ENCODE measurements around the gene ZEB2. TPM values are rescaled to one million over a fixed set of nuclear protein-coding genes. Genes with fewer than 3 reads are reported as not detected.

The ZEB2 gene
- total and polyA plus RNA-seq, 8 donors = 10.7 to 161 (median 43.1) TPM

- Histone ChIP-seq H3K4me3 (no peak overlapping the region), H3K27ac (peak overlapping the region in 2 of 5 donors; percentile 43 to 46), H3K4me1 (no peaks in the 10 kb centered on the region), H3K36me3 (no peaks in the 10 kb centered on the region), H3K9me3 (no peaks in the 10 kb centered on the region), H3K27me3 (no peaks in the 10 kb centered on the region)
- TF ChIP-seq EP300 (IDR thresholded peaks at IDR 0.05) (no peak), CTCF (IDR thresholded peaks at IDR 0.05) (no peak), POLR2AphosphoS5 (IDR thresholded peaks at IDR 0.05) (no peak), POLR2A (IDR thresholded peaks at IDR 0.05) (no peak)
- DNase-seq = peak in 1 of 2 donors; percentile 23
- 76 to 78% (median 77%) methylated on average over 4 of the region's 4 CpGs for WGBS, 5 donors
- intact Hi-C loops (cut with DNase I; ENCODE audit: low total_unique reads) = no loop called here
Observed at GRCh38 chr2:144358979-144359541, 160.9 kb downstream of the ZEB2 start.

- H3K27me3 ChIP-seq = no peaks in the 10 kb centered on the region
- intact Hi-C loops (cut with DNase I; ENCODE audit: low total_unique reads) = no loop called here
- H3K9me3 ChIP-seq = no peaks in the 10 kb centered on the region
- WGBS, 5 donors = 72 to 83% (median 80%) methylated on average over 3 of the region's 3 CpGs
- TF ChIP-seq CTCF (IDR thresholded peaks at IDR 0.05) (no peak), EP300 (IDR thresholded peaks at IDR 0.05) (no peak), POLR2A (IDR thresholded peaks at IDR 0.05) (no peak), POLR2AphosphoS5 (IDR thresholded peaks at IDR 0.05) (no peak)
- peak overlapping the region in 3 of 5 donors; percentile 33 to 46 (median 43) for H3K27ac ChIP-seq
- H3K4me1 ChIP-seq = no peaks in the 10 kb centered on the region
- H3K36me3 ChIP-seq = no peaks in the 10 kb centered on the region
- no peak for DNase-seq
- no peak overlapping the region for H3K4me3 ChIP-seq
Observed at GRCh38 chr2:144358374-144358964, 161.4 kb downstream of the ZEB2 start.

- Histone ChIP-seq H3K27me3 (no peaks in the 10 kb centered on the region), H3K9me3 (no peaks in the 10 kb centered on the region), H3K4me3 (no peak overlapping the region), H3K27ac (peak overlapping the region in 3 of 5 donors; percentile 33 to 46 (median 43)), H3K4me1 (no peaks in the 10 kb centered on the region), H3K36me3 (no peaks in the 10 kb centered on the region)
- 70 to 76% (median 70%) methylated on average over 4 of the region's 4 CpGs for WGBS, 5 donors
- TF ChIP-seq POLR2AphosphoS5 (IDR thresholded peaks at IDR 0.05) (peak in 1 of 3 donors; percentile 24), EP300 (IDR thresholded peaks at IDR 0.05) (no peak), CTCF (IDR thresholded peaks at IDR 0.05) (no peak), POLR2A (IDR thresholded peaks at IDR 0.05) (no peak)
- DNase-seq = peak in 1 of 2 donors; percentile 20
- intact Hi-C loops (cut with DNase I; ENCODE audit: low total_unique reads) = no loop called here
Observed at GRCh38 chr2:144357623-144358373, 162.1 kb downstream of the ZEB2 start.

- WGBS, 5 donors = 73 to 78% (median 77%) methylated on average over 3 of the region's 3 CpGs
Observed at GRCh38 chr2:144356402-144356801, 163.5 kb downstream of the ZEB2 start.

More at GRCh38 chr2:144356402-144356801, 163.5 kb downstream of the ZEB2 start:
- H3K36me3 ChIP-seq = no peaks in the 10 kb centered on the region
- no peak for TF ChIP-seq EP300 (IDR thresholded peaks at IDR 0.05)
- no peak for TF ChIP-seq CTCF (IDR thresholded peaks at IDR 0.05)
- H3K4me1 ChIP-seq = no peaks in the 10 kb centered on the region
- H3K27ac ChIP-seq = no peak overlapping the region
- intact Hi-C loops (cut with DNase I; ENCODE audit: low total_unique reads) = no loop called here
- H3K27me3 ChIP-seq = no peaks in the 10 kb centered on the region
- no peaks in the 10 kb centered on the region for H3K9me3 ChIP-seq
- no peak overlapping the region for H3K4me3 ChIP-seq
- peak in 1 of 2 donors; percentile 24 for DNase-seq

All from stomach (tissue), 9 donors.